ENCODE results near the gene PAPLN. TPM values are rescaled to one million over a fixed set of nuclear protein-coding genes. Genes with fewer than 3 reads are reported as not detected.

PAPLN gene
- total and polyA plus RNA-seq, 2 of the 13 experiments (the other 11 are each of a cell fraction or from before 2014, with no cell fraction given) = not detected

DNA sequence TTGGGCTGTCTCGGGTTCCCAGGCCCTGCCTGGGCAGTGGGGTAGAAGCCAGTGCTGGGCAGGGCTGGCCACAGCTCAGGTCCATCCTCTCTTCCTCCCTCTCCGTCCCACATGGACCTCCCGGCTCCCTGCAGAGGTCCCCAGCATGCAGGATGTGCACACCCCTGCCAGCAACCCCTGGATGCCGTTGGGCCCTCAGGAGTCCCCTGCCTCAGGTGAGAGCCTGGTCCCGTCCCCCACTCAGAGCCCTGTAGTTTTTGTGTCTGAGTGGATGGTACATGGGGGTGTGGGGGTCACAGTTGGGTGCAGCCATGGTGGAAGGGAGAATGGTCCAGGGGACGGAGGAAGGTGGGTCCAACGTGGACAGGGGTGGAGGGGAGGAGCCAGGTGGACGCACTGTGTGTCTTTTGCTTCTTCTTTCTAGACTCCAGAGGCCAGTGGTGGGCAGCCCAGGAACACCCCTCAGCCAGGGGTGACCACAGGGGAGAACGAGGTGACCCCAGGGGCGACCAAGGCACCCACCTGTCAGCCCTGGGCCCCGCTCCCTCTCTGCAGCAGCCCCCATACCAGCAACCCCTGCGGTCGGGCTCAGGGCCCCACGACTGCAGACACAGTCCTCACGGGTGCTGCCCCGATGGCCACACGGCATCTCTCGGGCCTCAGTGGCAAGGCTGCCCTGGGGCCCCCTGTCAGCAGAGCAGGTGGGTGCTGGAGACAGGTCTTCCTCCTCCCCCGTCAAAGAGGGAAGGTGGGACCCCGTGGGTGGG lies 21.7 kb downstream of the PAPLN start:
- no TSS peak for BruUV-seq (replicated peaks)
- in situ Hi-C loops (cut with HindIII; ENCODE audit: extremely low pct_ligation_motif_present, low pct_unique_long_range_greater_than_20kb) (no loop called here), intact Hi-C loops (cut with micrococcal nuclease; ENCODE audit: unreplicated experiment) (no loop called here)
- Histone ChIP-seq H3K4me3 (replicated peaks in 1 of 3; ENCODE audit: insufficient read depth in 1 of 3, low read depth in 2 of 3, low read length in 3 of 3) (peak overlapping the region in 1 of 3 experiments; percentile 28; a peak in 1 of 6 replicates), H3K9ac (ENCODE audit: insufficient read depth, low read depth, low read length) (no peak overlapping the region), H3K36me3 (replicated peaks in 1 of 2; ENCODE audit: control insufficient read depth in 1 of 2, insufficient read depth in 2 of 2, low read length in 2 of 2) (no peaks in the 10 kb centered on the region), H3K27ac (ENCODE audit: extremely low read length, insufficient read depth, low read length) (no peak overlapping the region), H3K27me3 (ENCODE audit: control insufficient read depth in 1 of 2, insufficient read depth in 2 of 2, low read length in 2 of 2) (peaks cover 10 to 62% of the 10 kb centered on the region in 2 experiments; a peak in 3 of 5 replicates), H3K79me2 (ENCODE audit: insufficient read depth, low read length) (no peaks in the 10 kb centered on the region), H2AFZ (ENCODE audit: low read length) (no peak overlapping the region), H3K9me3 (ENCODE audit: low read length) (no peaks in the 10 kb centered on the region), H4K20me1 (ENCODE audit: insufficient read depth, low read length) (no peaks in the 10 kb centered on the region), H3K4me1 (ENCODE audit: insufficient read depth, low read length) (peaks cover 46% of the 10 kb centered on the region), H3K4me2 (ENCODE audit: low read depth, low read length) (peak overlapping the region; percentile 33)
- WGBS (ENCODE audit: low lambda C conversion rate) = 6% methylated on average over 9 of the region's 20 CpGs
- POLR2A ChIA-PET = no interaction called here
- ATAC-seq (no peak; the same call in 1 of the 3 replicates), DNase-seq (ENCODE audit: low spot score) (no peak), FAIRE-seq (no peak)
- CTCF ChIA-PET (ENCODE audit: low intra/inter-chr PET ratio, low total read pairs) = no interaction called here
- TF ChIP-seq, protein P1, sequence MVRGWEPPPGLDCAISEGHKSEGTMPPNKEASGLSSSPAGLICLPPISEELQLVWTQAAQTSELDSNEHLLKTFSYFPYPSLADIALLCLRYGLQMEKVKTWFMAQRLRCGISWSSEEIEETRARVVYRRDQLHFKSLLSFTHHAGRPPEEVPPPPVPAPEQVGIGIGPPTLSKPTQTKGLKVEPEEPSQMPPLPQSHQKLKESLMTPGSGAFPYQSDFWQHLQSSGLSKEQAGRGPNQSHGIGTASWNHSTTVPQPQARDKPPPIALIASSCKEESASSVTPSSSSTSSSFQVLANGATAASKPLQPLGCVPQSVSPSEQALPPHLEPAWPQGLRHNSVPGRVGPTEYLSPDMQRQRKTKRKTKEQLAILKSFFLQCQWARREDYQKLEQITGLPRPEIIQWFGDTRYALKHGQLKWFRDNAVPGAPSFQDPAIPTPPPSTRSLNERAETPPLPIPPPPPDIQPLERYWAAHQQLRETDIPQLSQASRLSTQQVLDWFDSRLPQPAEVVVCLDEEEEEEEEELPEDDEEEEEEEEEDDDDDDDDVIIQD (CRISPR knock-in tag; IDR thresholded peaks at IDR 0.05; ENCODE audit: low read depth) = no peak
- TF ChIP-seq ZNF703 (CRISPR knock-in tag; IDR thresholded peaks at IDR 0.05; ENCODE audit: borderline replicate concordance) (no peak), ZNF234 (CRISPR knock-in tag; conservative IDR thresholded peaks at IDR 0.05) (no peak), HNF4G (IDR thresholded peaks at IDR 0.05; ENCODE audit: borderline replicate concordance, low read depth, low read length) (no peak), HNF4G (CRISPR knock-in tag; IDR thresholded peaks at IDR 0.05; ENCODE audit: borderline replicate concordance, low read depth) (no peak), HMGXB3 (CRISPR knock-in tag; IDR thresholded peaks at IDR 0.05; ENCODE audit: borderline replicate concordance) (no peak), ZNF276 (CRISPR knock-in tag; IDR thresholded peaks at IDR 0.05; ENCODE audit: low read depth) (no peak), BRF2 (CRISPR knock-in tag; IDR thresholded peaks at IDR 0.05) (no peak), PCBP2 (optimal IDR thresholded peaks at IDR 0.05; ENCODE audit: low read depth, low read length, poor library complexity, severe bottlenecking) (no peak), ZNF33A (CRISPR knock-in tag; IDR thresholded peaks at IDR 0.05; ENCODE audit: borderline replicate concordance) (no peak), BHLHE40 (IDR thresholded peaks at IDR 0.05; ENCODE audit: low read length) (no peak)
